Medulla oblongata (tissue), 1 donor: ENCODE data around the gene COL4A1.

Experiments
- DNase-seq: peaks from one replicate; pipeline ENCODE4 v3.0.0-alpha.2; 2015; ENCODE audit errors: extremely low spot score

COL4A1 gene

GRCh38 chr13:110237875-110238817 lies 68.8 kb downstream of the COL4A1 start:
- DNase-seq, result no peak

GRCh38 chr13:110236831-110237261 lies 70.1 kb downstream of the COL4A1 start:
- DNase-seq, result no peak

- DNase-seq, result no peak
Measured at GRCh38 chr13:110236431-110236830, 70.5 kb downstream of the COL4A1 start.

GRCh38 chr13:110234532-110234931 lies 72.4 kb downstream of the COL4A1 start:
- no peak for DNase-seq

- DNase-seq, result no peak
Measured at GRCh38 chr13:110233951-110234280, 73.0 kb downstream of the COL4A1 start.

- no peak for DNase-seq
Measured at GRCh38 chr13:110233181-110233950, 73.6 kb downstream of the COL4A1 start.

GRCh38 chr13:110232756-110233155 lies 74.2 kb downstream of the COL4A1 start:
- DNase-seq, result no peak

- no peak for DNase-seq
Measured at GRCh38 chr13:110232142-110232541, 74.8 kb downstream of the COL4A1 start.

GRCh38 chr13:110231348-110232047 lies 75.5 kb downstream of the COL4A1 start:
- no peak for DNase-seq

GRCh38 chr13:110230661-110231347 lies 76.2 kb downstream of the COL4A1 start:
- DNase-seq, result no peak

GRCh38 chr13:110229905-110230563 lies 76.9 kb downstream of the COL4A1 start:
- no peak for DNase-seq

GRCh38 chr13:110228936-110229904 lies 77.7 kb downstream of the COL4A1 start:
- DNase-seq, result no peak

- DNase-seq, result no peak
Measured at GRCh38 chr13:110227864-110228643, 78.9 kb downstream of the COL4A1 start.

- no peak for DNase-seq
Measured at GRCh38 chr13:110227416-110227815, 79.5 kb downstream of the COL4A1 start.

GRCh38 chr13:110225609-110226574 lies 81.1 kb downstream of the COL4A1 start:
- no peak for DNase-seq

- no peak for DNase-seq
Measured at GRCh38 chr13:110225003-110225402, 82.0 kb downstream of the COL4A1 start.

GRCh38 chr13:110224519-110224918 lies 82.4 kb downstream of the COL4A1 start:
- DNase-seq, result no peak
